Fibroblast of lung (primary cell): ENCODE results near the gene KRTAP4-12. TPM values are rescaled to one million over a fixed set of nuclear protein-coding genes. Genes with fewer than 3 reads are reported as not detected.
"Not testable (repeated sequence)": the region's sequence is repeated elsewhere in the genome, so short reads cannot be mapped to it uniquely, and the experiment has no call there.

ENCODE experiments used
- DNase-seq, 2 donors: peaks; one replicate each; pipeline versions ENCODE4 v3.0.0 to v3.0.0-alpha.2; 2010; ENCODE audit warnings: low read depth in 2 of 2
- H2AFZ ChIP-seq: 2 replicates; pipeline ENCODE4 v1.5.1; 2012; ENCODE audit warnings: low read length, control low read depth, inconsistent platforms
- H3K27ac ChIP-seq: 2 replicates; pipeline ENCODE4 v1.5.1; 2011; ENCODE audit warnings: low read length, control low read depth; ENCODE audit not compliant: insufficient read depth
- H3K27me3 ChIP-seq: 2 replicates; pipeline ENCODE4 v1.5.1; 2011; ENCODE audit warnings: mild to moderate bottlenecking, low read length; ENCODE audit not compliant: control insufficient read depth, insufficient read depth
- H3K36me3 ChIP-seq: 2 replicates; pipeline ENCODE4 v1.5.1; 2011; ENCODE audit warnings: low read length; ENCODE audit not compliant: control insufficient read depth, insufficient read depth
- H3K4me1 ChIP-seq: 2 replicates; pipeline ENCODE4 v1.5.1; 2011; ENCODE audit warnings: low read length; ENCODE audit not compliant: control insufficient read depth, insufficient read depth; ENCODE audit errors: extremely low read depth
- H3K4me2 ChIP-seq: 2 replicates; pipeline ENCODE4 v1.5.1; 2011; ENCODE audit warnings: low read length, control low read depth; ENCODE audit not compliant: insufficient read depth; ENCODE audit errors: extremely low read depth
- H3K4me3 ChIP-seq, 4 experiments: fragments of 200-600 bp in 1 of 4; sonication (generic) in 1 of 4; replicated peaks in 1 of 4; 2 replicates each; pipeline ENCODE4 v1.5.1; 2011 to 2016; ENCODE audit warnings: low read length in 4 of 4, low read depth in 3 of 4, mild to moderate bottlenecking in 3 of 4, control low read depth in 2 of 4, inconsistent platforms in 1 of 4, mixed read lengths in 1 of 4; ENCODE audit not compliant: insufficient read depth in 1 of 4; ENCODE audit errors: control extremely low read depth in 1 of 4
- H3K79me2 ChIP-seq: 2 replicates; pipeline ENCODE4 v1.5.1; 2012; ENCODE audit warnings: mild to moderate bottlenecking, low read length, inconsistent platforms; ENCODE audit not compliant: control insufficient read depth, insufficient read depth
- H3K9ac ChIP-seq: 2 replicates; pipeline ENCODE4 v1.5.1; 2011; ENCODE audit warnings: mild to moderate bottlenecking, low read length, control low read depth; ENCODE audit not compliant: insufficient read depth
- H3K9me3 ChIP-seq: 2 replicates; pipeline ENCODE4 v1.5.1; 2012; ENCODE audit warnings: low read depth, low read length; ENCODE audit not compliant: control insufficient read depth, insufficient read depth
- H4K20me1 ChIP-seq: 2 replicates; pipeline ENCODE4 v1.5.1; 2011; ENCODE audit warnings: low read length; ENCODE audit not compliant: control insufficient read depth, insufficient read depth; ENCODE audit errors: extremely low read depth
- CTCF ChIP-seq, 2 donors: IDR thresholded peaks in 1 of 2; conservative IDR thresholded peaks in 1 of 2; 1 replicate in 1 of 2; 2 replicates in 1 of 2; pipeline ENCODE4 v1.5.1; 2011 to 2012; ENCODE audit warnings: low read length in 2 of 2, control low read depth in 1 of 2, inconsistent platforms in 1 of 2, low read depth in 1 of 2, mild to moderate bottlenecking in 1 of 2
- EZH2 ChIP-seq: IDR thresholded peaks from 2 replicates; pipeline ENCODE4 v1.5.1; 2012; ENCODE audit warnings: low read length, control low read depth, mild to moderate bottlenecking; ENCODE audit errors: missing control alignments
- polyA minus RNA-seq: library from RNA; depleted of rRNA, polyadenylated mRNA; stranded (reverse); fragments of >200 nt; gene quantifications from 2 replicates; pipeline ENCODE4 v1.2.3, GENCODE V29; 2011; ENCODE audit warnings: low replicate concordance
- polyA plus RNA-seq, 2 donors: library from polyadenylated mRNA; depleted of rRNA in 1 of 2; stranded (reverse) in 1 of 2; unstranded in 1 of 2; fragments of >200 nt; gene quantifications; 2 replicates each; pipeline ENCODE4 v1.2.1, GENCODE V29; 2011 to 2012; ENCODE audit warnings: missing spikeins in 1 of 2
- total RNA-seq: library from RNA; depleted of rRNA; stranded (reverse); fragments of >200 nt; gene quantifications from 2 replicates; pipeline ENCODE4 v1.2.1, GENCODE V29; 2014

The KRTAP4-12 gene
- total RNA-seq (not detected in 2 replicates), polyA plus RNA-seq (0.23 TPM in 1 of 2 replicates, not detected in the other), polyA minus RNA-seq (not detected in 2 replicates)
- 0.17 and 0.20 TPM in 2 replicates for polyA plus RNA-seq (2012)

- not testable (repeated sequence) for H3K9ac ChIP-seq, H3K9me3 ChIP-seq, H3K4me3 ChIP-seq, H3K4me1 ChIP-seq, H2AFZ ChIP-seq, H3K79me2 ChIP-seq, H3K27me3 ChIP-seq, H3K36me3 ChIP-seq, H3K4me2 ChIP-seq, H3K27ac ChIP-seq, H4K20me1 ChIP-seq
- peak in 1 of 2 donors; percentile 20 for DNase-seq
Measured at GRCh38 chr17:41123991-41124371, at the start of gene KRTAP4-12. KRTAP4-12 (minus strand) TSS chr17:41124182; CDS start chr17:41124122, 60 bp downstream.

GRCh38 chr17:41171886-41172285 lies 47.9 kb upstream of the KRTAP4-12 start:
- Histone ChIP-seq H3K9ac (no peak overlapping the region), H3K4me2 (no peak overlapping the region), H3K36me3 (no peaks in the 10 kb centered on the region), H3K9me3 (no peaks in the 10 kb centered on the region), H3K4me3 (no peak overlapping the region), H4K20me1 (no peaks in the 10 kb centered on the region), H2AFZ (no peak overlapping the region), H3K4me1 (no peaks in the 10 kb centered on the region), H3K27ac (no peak overlapping the region), H3K27me3 (no peaks in the 10 kb centered on the region), H3K79me2 (no peaks in the 10 kb centered on the region)
- peak in 1 of 2 donors; percentile 4 for DNase-seq
- no peak for TF ChIP-seq EZH2
- no peak for TF ChIP-seq CTCF (conservative IDR thresholded peaks at IDR 0.05 in 1 of 2, IDR thresholded peaks at IDR 0.05 in 1 of 2; ENCODE audit: low read depth in 1 of 2, low read length in 2 of 2)

- DNase-seq, result no peak
- no peak within 1 kb of the TSS for H3K9ac ChIP-seq
- H3K4me3 ChIP-seq, result no peak within 1 kb of the TSS
- no peak within 1 kb of the TSS for H3K27ac ChIP-seq
- no peaks in the 10 kb centered on the region for H4K20me1 ChIP-seq
- H2AFZ ChIP-seq, result no peak within 1 kb of the TSS
- no peaks in the 10 kb centered on the region for H3K79me2 ChIP-seq
- TF ChIP-seq CTCF (conservative IDR thresholded peaks at IDR 0.05 in 1 of 2, IDR thresholded peaks at IDR 0.05 in 1 of 2; ENCODE audit: low read depth in 1 of 2, low read length in 2 of 2) (no peak), EZH2 (no peak)
- no peaks in the 10 kb centered on the region for H3K9me3 ChIP-seq
- no peaks in the 10 kb centered on the region for H3K36me3 ChIP-seq
- no peak within 1 kb of the TSS for H3K4me2 ChIP-seq
- no peaks in the 10 kb centered on the region for H3K4me1 ChIP-seq
- H3K27me3 ChIP-seq, result no peaks in the 10 kb centered on the region
Measured at GRCh38 chr17:41168121-41168520, 44.1 kb upstream of the KRTAP4-12 start, which contains the start of gene KRTAP4-3. KRTAP4-3 (minus strand) TSS chr17:41168221; CDS start chr17:41168172, 49 bp downstream.
